Peyer's patch (tissue), 4 donors: Measurements from ENCODE around the gene TRMT2A.

ENCODE experiments used
- POLR2A ChIP-seq, 2 donors: fragments of 450-650 bp; IDR thresholded peaks; one replicate each; pipeline ENCODE4 v1.5.1; 2017; ENCODE audit warnings: antibody characterized with exemption in 2 of 2, mild to moderate bottlenecking in 2 of 2, moderate library complexity in 2 of 2
- TF ChIP-seq, protein P1 (sequence below), 6 experiments: fragments of 450-650 bp in 4 of 6; fragments of 200-600 bp in 2 of 6; sonication (generic) in 1 of 6; IDR thresholded peaks; one replicate each; pipeline ENCODE4 v1.5.1; 2017 to 2019; ENCODE audit warnings: antibody characterized with exemption in 6 of 6, mild to moderate bottlenecking in 3 of 6, moderate library complexity in 1 of 6

DNA sequence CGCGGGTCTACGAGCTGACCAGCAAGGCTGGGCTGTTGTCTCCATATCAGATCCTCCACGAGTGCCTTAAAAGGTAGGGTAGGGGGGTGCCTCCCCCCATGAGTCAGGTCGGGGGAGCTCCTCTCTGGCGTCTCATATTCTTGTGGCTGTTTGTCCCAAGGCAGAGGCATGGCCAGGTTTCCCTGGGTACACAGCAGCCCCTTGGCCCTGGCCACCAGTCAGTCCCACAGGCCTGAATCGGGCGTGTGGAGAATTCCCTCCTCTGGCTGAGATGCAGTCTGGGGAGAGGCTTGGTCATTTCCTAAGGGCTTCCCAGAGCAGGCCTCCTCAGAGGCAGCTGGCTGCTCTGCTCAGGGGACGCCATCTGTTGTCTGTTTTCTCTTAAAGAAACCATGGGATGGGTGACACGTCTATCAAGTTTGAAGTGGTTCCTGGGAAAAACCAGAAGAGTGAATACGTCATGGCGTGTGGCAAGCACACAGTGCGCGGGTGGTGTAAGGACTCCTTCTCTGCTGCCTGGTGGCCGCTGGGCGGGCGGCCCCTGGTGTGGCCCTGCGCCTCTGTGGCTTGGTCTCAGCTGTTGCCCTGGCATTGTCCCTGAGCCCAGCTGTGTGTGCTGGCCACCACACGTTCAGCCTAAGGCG lies 10.7 kb downstream of the TRMT2A start:
- TF ChIP-seq, protein P1, sequence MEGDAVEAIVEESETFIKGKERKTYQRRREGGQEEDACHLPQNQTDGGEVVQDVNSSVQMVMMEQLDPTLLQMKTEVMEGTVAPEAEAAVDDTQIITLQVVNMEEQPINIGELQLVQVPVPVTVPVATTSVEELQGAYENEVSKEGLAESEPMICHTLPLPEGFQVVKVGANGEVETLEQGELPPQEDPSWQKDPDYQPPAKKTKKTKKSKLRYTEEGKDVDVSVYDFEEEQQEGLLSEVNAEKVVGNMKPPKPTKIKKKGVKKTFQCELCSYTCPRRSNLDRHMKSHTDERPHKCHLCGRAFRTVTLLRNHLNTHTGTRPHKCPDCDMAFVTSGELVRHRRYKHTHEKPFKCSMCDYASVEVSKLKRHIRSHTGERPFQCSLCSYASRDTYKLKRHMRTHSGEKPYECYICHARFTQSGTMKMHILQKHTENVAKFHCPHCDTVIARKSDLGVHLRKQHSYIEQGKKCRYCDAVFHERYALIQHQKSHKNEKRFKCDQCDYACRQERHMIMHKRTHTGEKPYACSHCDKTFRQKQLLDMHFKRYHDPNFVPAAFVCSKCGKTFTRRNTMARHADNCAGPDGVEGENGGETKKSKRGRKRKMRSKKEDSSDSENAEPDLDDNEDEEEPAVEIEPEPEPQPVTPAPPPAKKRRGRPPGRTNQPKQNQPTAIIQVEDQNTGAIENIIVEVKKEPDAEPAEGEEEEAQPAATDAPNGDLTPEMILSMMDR (IDR thresholded peaks at IDR 0.05): no peak
- TF ChIP-seq POLR2A (IDR thresholded peaks at IDR 0.05): no peak
